Colonic mucosa (tissue), 4 donors: ENCODE results near the gene MARCHF9. TPM values are rescaled to one million over a fixed set of nuclear protein-coding genes. Genes with fewer than 3 reads are reported as not detected.

ENCODE experiments used
- DNase-seq: peaks from one replicate; pipeline ENCODE4 v3.0.0-alpha.2; 2020
- H3K27ac ChIP-seq: fragments of 200-600 bp; one replicate; pipeline ENCODE4 v1.8.0; 2021
- H3K27me3 ChIP-seq: fragments of 200-600 bp; one replicate; pipeline ENCODE4 v1.8.0; 2021
- H3K36me3 ChIP-seq: fragments of 200-600 bp; one replicate; pipeline ENCODE4 v1.8.0; 2021
- H3K4me1 ChIP-seq: fragments of 200-600 bp; one replicate; pipeline ENCODE4 v1.8.0; 2021; ENCODE audit warnings: mild to moderate bottlenecking
- H3K4me3 ChIP-seq: fragments of 200-600 bp; one replicate; pipeline ENCODE4 v1.8.0; 2021
- H3K9ac ChIP-seq, 2 donors: one replicate each; pipeline ENCODE4 v1.7.0; 2013; ENCODE audit warnings: control low read depth in 2 of 2, low read depth in 2 of 2, low read length in 2 of 2
- H3K9me3 ChIP-seq: fragments of 200-600 bp; one replicate; pipeline ENCODE4 v1.8.0; 2021
- intact Hi-C: fragments of 100-400 bp; cut with DNase I; formaldehyde crosslinking; loops from one replicate; pipeline ENCODE4 v1.14.1; 2022
- total RNA-seq, 2 donors: library from RNA; stranded (reverse); fragmentation: NEBNext Ultra II Directional in 1 of 2; extraction: Animal tissue kit (Norgen Biotek cat#: 25700) in 1 of 2; gene quantifications; one replicate each; pipeline ENCODE4 v1.2.1, GENCODE V29; 2021
- TF ChIP-seq, protein P1 (sequence below): fragments of 200-600 bp; IDR thresholded peaks from one replicate; pipeline ENCODE4 v1.8.0; 2022; ENCODE audit warnings: antibody characterized with exemption, mild to moderate bottlenecking
- donor health status: healthy.
- donor health status: DM: no; HTN: no; CAD: no.
- donor health status: DM: no; HTN: no; CAD: no.

The MARCHF9 gene
- total RNA-seq, 2 donors from 2014 or later, result 10.6 to 14.3 TPM

DNA sequence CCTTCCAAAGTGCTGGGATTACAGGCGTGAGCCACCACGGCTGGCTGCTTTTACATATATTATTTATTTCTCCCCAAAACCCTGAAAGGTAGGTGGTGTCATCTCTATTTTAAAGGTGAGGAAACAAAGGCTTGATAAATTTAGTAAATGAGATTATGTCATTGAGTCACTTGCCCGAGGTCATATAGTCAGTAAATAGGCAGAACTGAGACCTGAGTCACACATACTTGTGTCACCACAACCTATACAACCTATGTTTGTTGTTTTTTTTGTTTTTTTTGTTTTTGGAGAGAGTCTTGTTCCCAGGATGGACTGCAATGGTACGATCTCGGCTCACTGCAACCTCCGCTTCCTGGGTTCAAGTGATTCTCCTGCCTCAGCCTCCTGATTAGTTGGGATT lies 40.5 kb downstream of the MARCHF9 start:
- TF ChIP-seq, protein P1, sequence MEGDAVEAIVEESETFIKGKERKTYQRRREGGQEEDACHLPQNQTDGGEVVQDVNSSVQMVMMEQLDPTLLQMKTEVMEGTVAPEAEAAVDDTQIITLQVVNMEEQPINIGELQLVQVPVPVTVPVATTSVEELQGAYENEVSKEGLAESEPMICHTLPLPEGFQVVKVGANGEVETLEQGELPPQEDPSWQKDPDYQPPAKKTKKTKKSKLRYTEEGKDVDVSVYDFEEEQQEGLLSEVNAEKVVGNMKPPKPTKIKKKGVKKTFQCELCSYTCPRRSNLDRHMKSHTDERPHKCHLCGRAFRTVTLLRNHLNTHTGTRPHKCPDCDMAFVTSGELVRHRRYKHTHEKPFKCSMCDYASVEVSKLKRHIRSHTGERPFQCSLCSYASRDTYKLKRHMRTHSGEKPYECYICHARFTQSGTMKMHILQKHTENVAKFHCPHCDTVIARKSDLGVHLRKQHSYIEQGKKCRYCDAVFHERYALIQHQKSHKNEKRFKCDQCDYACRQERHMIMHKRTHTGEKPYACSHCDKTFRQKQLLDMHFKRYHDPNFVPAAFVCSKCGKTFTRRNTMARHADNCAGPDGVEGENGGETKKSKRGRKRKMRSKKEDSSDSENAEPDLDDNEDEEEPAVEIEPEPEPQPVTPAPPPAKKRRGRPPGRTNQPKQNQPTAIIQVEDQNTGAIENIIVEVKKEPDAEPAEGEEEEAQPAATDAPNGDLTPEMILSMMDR, result no peak
- Histone ChIP-seq H3K4me1 (no peaks in the 10 kb centered on the region), H3K4me3 (no peak overlapping the region), H3K36me3 (no peaks in the 10 kb centered on the region), H3K9ac (no peak overlapping the region), H3K27ac (no peak overlapping the region), H3K9me3 (no peaks in the 10 kb centered on the region), H3K27me3 (no peaks in the 10 kb centered on the region)
- DNase-seq, result no peak
- intact Hi-C loops, result no loop called here

DNA sequence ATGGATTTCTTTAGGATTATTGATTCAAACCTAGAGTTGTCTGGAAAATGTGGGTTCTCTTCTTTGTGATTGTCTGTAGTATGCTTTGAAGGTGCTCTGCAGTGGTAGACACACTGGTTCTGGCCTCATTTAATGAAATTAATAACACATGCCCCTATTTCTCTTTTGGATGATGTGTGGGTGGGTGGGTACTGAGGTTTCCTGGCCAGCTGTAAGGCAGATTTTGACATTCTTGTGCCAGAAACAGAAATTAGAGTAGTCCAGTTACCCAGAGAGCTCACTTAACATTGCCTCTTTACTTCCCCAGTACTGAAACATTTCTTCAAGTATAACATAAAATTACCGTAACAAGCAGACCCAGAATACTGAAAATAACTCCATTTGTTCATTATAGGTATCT lies 42.1 kb downstream of the MARCHF9 start:
- Histone ChIP-seq H3K4me1 (no peaks in the 10 kb centered on the region), H3K9ac (no peak overlapping the region), H3K4me3 (no peak overlapping the region), H3K27me3 (no peaks in the 10 kb centered on the region), H3K36me3 (peaks cover 1% of the 10 kb centered on the region), H3K9me3 (no peaks in the 10 kb centered on the region), H3K27ac (no peak overlapping the region)
- TF ChIP-seq, protein P1, result no peak
- DNase-seq, result no peak
- intact Hi-C loops, result no loop called here

DNA sequence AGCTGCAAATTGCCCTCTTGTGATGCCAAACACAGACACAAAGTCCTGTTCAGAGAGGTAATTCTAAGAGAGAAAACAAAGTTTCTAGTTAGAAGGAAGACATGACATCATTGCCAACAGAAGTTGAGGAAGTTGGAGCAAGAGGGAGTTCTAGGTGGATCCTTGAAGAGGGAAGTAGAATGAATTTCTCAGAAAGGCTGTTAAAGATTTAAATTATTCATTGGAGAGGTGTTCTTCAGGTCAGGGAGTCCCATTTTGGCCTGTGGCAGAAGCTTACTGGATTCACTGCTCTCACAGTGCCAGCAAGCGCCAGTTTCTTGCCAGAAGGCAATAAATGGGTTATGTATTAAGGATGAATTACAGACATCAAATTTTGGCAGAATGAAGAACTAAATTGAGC lies 43.0 kb downstream of the MARCHF9 start:
- TF ChIP-seq, protein P1, result no peak
- Histone ChIP-seq H3K4me1 (no peaks in the 10 kb centered on the region), H3K27ac (no peak overlapping the region), H3K27me3 (no peaks in the 10 kb centered on the region), H3K4me3 (no peak overlapping the region), H3K9ac (no peak overlapping the region), H3K9me3 (no peaks in the 10 kb centered on the region), H3K36me3 (peaks cover 7% of the 10 kb centered on the region)
- intact Hi-C loops, result no loop called here
- DNase-seq, result no peak

DNA sequence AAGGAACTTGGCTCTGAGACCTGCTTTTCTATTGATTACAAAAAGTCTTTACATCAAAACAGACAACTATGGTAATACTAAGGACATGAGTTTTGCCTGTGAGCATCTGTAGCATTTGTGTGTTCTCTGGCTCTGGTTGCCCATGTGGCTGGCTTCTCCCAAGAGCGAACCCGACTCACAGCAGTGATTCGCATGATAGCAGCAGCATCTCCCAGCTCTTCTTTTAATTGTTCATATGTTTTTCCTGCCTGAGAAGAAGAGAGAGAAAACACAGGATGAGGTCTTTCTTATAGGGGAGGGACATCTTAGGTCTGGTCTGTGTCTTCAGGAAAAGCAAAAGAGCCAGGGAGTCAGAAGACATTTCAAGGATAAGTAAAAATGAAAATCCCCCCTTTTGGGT lies 46.1 kb downstream of the MARCHF9 start:
- no peak for DNase-seq
- Histone ChIP-seq H3K4me1 (no peaks in the 10 kb centered on the region), H3K9ac (no peak overlapping the region), H3K27me3 (no peaks in the 10 kb centered on the region), H3K27ac (no peak overlapping the region), H3K9me3 (no peaks in the 10 kb centered on the region), H3K36me3 (peaks cover 7% of the 10 kb centered on the region), H3K4me3 (no peak overlapping the region)
- TF ChIP-seq, protein P1, result no peak
- intact Hi-C loops, result loop anchor here (5.0 kb wide), 1 partner anchor 106 kb away; no protein-coding TSS in a partner anchor

DNA sequence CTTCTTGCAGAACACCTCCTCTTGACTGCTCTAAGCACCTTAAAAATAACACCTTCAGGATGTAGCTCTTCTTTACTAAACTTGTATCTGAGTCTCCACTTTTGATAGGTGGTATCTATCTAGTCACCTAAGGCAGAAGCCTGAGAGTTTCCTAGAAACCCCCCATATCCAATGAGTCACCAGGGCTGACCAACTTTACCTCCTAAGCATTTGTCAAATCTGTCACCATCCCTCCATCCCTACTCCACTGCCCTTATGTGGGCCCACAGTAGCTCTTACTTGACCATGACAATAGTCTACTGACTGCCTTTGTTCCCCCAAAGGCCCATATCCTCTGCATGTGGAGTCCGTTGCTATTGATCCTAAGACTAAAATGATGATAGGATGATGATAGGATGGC lies 47.7 kb downstream of the MARCHF9 start:
- Histone ChIP-seq H3K36me3 (peaks cover 7% of the 10 kb centered on the region), H3K4me3 (no peak overlapping the region), H3K9ac (no peak overlapping the region), H3K4me1 (no peaks in the 10 kb centered on the region), H3K27ac (no peak overlapping the region), H3K27me3 (no peaks in the 10 kb centered on the region), H3K9me3 (no peaks in the 10 kb centered on the region)
- TF ChIP-seq, protein P1, result no peak
- intact Hi-C loops, result loop anchor here (5.0 kb wide), 1 partner anchor 105 kb away; no protein-coding TSS in a partner anchor
- DNase-seq, result no peak
